ENCODE data around the gene FREY1.

Gene FREY1

GRCh38 chr11:45942381-45942780 lies 35.3 kb upstream of the FREY1 start:
- peaks cover 59 to 65% (median 61%) of the 10 kb centered on the region in 3 donors for H3K36me3 ChIP-seq
- H3K9me3 ChIP-seq, result no peaks in the 10 kb centered on the region
- H3K4me1 ChIP-seq, result no peaks in the 10 kb centered on the region
- intact Hi-C loops (cut with DNase I; ENCODE audit: low total_unique reads), result no loop called here
- DNase-seq, result no peak
- H3K27ac ChIP-seq, result no peak overlapping the region
- H3K4me3 ChIP-seq, result no peak overlapping the region
- no peak for TF ChIP-seq CTCF (IDR thresholded peaks at IDR 0.05)
- H3K27me3 ChIP-seq, result no peaks in the 10 kb centered on the region

- Histone ChIP-seq H3K27ac (no peak overlapping the region), H3K9me3 (no peaks in the 10 kb centered on the region), H3K4me3 (no peak overlapping the region), H3K27me3 (no peaks in the 10 kb centered on the region), H3K4me1 (no peaks in the 10 kb centered on the region), H3K36me3 (peaks cover 59 to 65% (median 60%) of the 10 kb centered on the region in 3 donors)
- no peak for TF ChIP-seq CTCF (IDR thresholded peaks at IDR 0.05)
- DNase-seq, result no peak
- intact Hi-C loops (cut with DNase I; ENCODE audit: low total_unique reads), result no loop called here
Observed at GRCh38 chr11:45941285-45941684, 34.2 kb upstream of the FREY1 start.

- no peak for TF ChIP-seq CTCF (IDR thresholded peaks at IDR 0.05)
- Histone ChIP-seq H3K4me3 (no peak overlapping the region), H3K36me3 (peaks cover 59 to 65% (median 60%) of the 10 kb centered on the region in 3 donors), H3K4me1 (no peaks in the 10 kb centered on the region), H3K27me3 (no peaks in the 10 kb centered on the region), H3K27ac (no peak overlapping the region), H3K9me3 (no peaks in the 10 kb centered on the region)
- intact Hi-C loops (cut with DNase I; ENCODE audit: low total_unique reads), result no loop called here
- DNase-seq, result no peak
Observed at GRCh38 chr11:45939836-45940235, 32.8 kb upstream of the FREY1 start.

GRCh38 chr11:45937916-45938315 lies 30.8 kb upstream of the FREY1 start:
- peaks cover 0 to 3% (median 0%) of the 10 kb centered on the region in 4 donors for H3K4me1 ChIP-seq
- H3K27ac ChIP-seq, result no peak overlapping the region
- H3K4me3 ChIP-seq, result no peak overlapping the region
- no peak for TF ChIP-seq CTCF (IDR thresholded peaks at IDR 0.05)
- peaks cover 60 to 73% (median 67%) of the 10 kb centered on the region in 3 donors for H3K36me3 ChIP-seq
- DNase-seq, result no peak
- H3K9me3 ChIP-seq, result no peaks in the 10 kb centered on the region
- H3K27me3 ChIP-seq, result no peaks in the 10 kb centered on the region
- intact Hi-C loops (cut with DNase I; ENCODE audit: low total_unique reads), result no loop called here

GRCh38 chr11:45936511-45937054 lies 29.5 kb upstream of the FREY1 start:
- no peak for DNase-seq
- Histone ChIP-seq H3K9me3 (no peaks in the 10 kb centered on the region), H3K27me3 (no peaks in the 10 kb centered on the region), H3K4me3 (no peak overlapping the region), H3K36me3 (peaks cover 61 to 72% (median 70%) of the 10 kb centered on the region in 3 donors), H3K4me1 (peaks cover 0 to 3% (median 0%) of the 10 kb centered on the region in 4 donors), H3K27ac (no peak overlapping the region)
- TF ChIP-seq CTCF (IDR thresholded peaks at IDR 0.05), result no peak
- intact Hi-C loops (cut with DNase I; ENCODE audit: low total_unique reads), result no loop called here
